ENCODE data around the gene CAB39. TPM values are rescaled to one million over a fixed set of nuclear protein-coding genes. Genes with fewer than 3 reads are reported as not detected.
"Not testable (repeated sequence)": the region's sequence is repeated elsewhere in the genome, so short reads cannot be mapped to it uniquely, and the experiment has no call there.

The CAB39 gene
- total RNA-seq, 2 donors from 2014 or later: 93.3 to 137 TPM

DNA sequence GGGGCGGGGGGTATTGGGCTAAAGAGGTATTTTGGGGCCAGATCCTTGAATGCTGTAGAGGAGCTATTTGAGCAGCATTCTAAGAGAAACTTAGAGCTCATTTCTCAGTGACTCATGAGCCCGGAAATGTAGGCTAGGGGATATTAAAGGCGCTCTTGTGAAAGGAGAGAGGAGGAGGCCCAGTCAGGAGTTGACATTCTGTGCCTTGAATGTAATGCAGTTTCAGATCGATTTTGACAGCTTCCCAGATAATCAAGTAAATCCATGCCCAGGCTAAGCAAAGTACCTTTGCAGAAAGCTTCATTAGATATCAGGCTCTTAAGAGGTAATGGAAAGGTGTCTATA, 1.5 kb downstream of the CAB39 start:
- Mint-ChIP-seq H3K4me1 (peaks cover 30% of the 10 kb centered on the region), H3K4me3 (peak overlapping the region; percentile 99), H3K36me3 (ENCODE audit: low read depth) (peaks cover 51% of the 10 kb centered on the region), H3K9me3 (no peaks in the 10 kb centered on the region), H3K27me3 (no peaks in the 10 kb centered on the region), H3K27ac (peak overlapping the region; percentile 98)
- ATAC-seq (replicated peaks): peak; percentile 75

DNA sequence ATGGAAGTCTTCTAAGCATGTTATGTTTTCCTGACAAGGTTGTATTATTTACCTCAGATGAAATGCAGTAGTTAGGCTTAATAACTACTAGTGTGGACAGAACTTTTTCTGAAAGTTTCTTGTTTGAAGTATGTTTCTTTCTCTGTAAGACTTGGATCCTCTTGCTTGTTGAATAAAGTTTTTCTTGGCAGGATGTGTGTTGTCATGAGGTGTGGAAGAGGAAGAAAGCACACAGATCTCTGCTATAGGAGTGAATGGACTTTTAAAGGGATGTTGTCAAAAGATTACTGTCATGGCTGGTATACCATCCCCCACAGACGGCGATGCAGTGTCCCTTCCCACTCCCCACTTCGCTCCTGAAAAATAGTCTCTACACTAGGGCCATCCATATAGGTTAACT, 2.6 kb downstream of the CAB39 start:
- H3K36me3 Mint-ChIP-seq (ENCODE audit: low read depth): peaks cover 56% of the 10 kb centered on the region
- H3K27me3 Mint-ChIP-seq: no peaks in the 10 kb centered on the region
- peak overlapping the region; percentile 99 for H3K4me3 Mint-ChIP-seq
- peak overlapping the region; percentile 87 for H3K27ac Mint-ChIP-seq
- H3K4me1 Mint-ChIP-seq: peaks cover 34% of the 10 kb centered on the region
- no peaks in the 10 kb centered on the region for H3K9me3 Mint-ChIP-seq
- ATAC-seq (replicated peaks): no peak

DNA sequence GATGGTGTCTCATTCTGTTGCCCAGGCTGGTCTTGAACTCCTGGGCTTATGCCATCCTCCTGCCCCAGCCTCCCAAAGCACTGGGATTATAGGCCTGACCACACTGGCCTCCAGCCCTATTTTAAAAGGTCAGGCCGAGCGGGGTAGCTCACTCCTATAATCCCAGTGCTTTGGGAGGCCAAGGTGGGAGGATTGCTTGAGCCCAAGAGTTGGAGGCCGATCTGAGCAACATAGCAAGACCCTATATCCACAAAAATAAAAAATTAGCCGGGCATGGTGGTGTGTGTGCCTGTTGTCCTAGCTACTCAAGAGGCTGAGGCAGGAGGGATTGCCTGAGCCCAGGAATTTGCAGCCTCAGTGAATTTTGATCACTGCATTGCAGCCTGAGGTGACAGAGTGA, 3.9 kb downstream of the CAB39 start:
- H3K27me3 Mint-ChIP-seq: no peaks in the 10 kb centered on the region
- H3K9me3 Mint-ChIP-seq: no peaks in the 10 kb centered on the region
- H3K4me3 Mint-ChIP-seq: peak overlapping the region; percentile 99
- peaks cover 69% of the 10 kb centered on the region for H3K36me3 Mint-ChIP-seq (ENCODE audit: low read depth)
- H3K4me1 Mint-ChIP-seq: peaks cover 38% of the 10 kb centered on the region
- H3K27ac Mint-ChIP-seq: no peak overlapping the region
- ATAC-seq (replicated peaks): no peak

DNA sequence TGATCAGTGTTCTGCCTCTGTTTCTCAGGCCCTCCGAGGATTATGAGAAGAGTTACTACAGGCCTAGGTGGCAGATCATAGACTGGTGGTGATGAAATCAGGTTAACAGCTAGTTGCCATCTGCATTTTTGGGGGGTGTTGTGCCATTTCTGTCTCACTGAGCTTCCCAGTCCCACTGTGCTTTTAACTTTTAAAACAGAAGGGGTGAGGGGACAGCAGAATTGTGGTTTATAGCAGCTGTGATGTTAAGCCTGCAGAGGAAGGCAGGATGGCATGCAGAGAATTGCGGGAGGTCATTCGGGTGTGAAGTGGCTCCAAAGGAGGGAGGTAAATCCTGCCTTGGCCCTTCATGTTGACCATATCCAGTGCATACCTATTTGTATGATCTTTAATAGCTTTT, 5.0 kb downstream of the CAB39 start:
- peak overlapping the region; percentile 60 for H3K27ac Mint-ChIP-seq
- no peaks in the 10 kb centered on the region for H3K9me3 Mint-ChIP-seq
- no peak for ATAC-seq (replicated peaks)
- peaks cover 71% of the 10 kb centered on the region for H3K36me3 Mint-ChIP-seq (ENCODE audit: low read depth)
- no peaks in the 10 kb centered on the region for H3K27me3 Mint-ChIP-seq
- H3K4me1 Mint-ChIP-seq: peaks cover 46% of the 10 kb centered on the region
- H3K4me3 Mint-ChIP-seq: peak overlapping the region; percentile 99

DNA sequence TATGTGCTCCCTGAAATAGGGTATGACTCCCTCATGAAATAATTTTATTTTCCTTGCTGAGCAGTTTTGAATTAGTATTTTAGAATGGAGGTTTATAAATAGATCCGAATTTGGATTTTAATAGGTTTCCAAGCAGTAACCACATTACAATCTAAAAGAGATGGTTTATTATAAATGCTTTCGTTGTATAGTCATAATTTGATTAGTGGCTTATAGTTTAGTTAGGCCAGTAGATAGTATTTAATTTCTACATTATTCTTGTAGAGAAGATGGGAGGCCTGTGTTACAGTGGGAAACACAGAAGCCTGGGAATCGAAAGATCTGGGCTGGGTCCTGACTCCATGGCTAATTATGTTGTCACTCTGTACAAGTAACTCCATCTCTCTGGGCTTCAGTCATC, 6.7 kb downstream of the CAB39 start:
- H3K36me3 Mint-ChIP-seq (ENCODE audit: low read depth): peaks cover 74% of the 10 kb centered on the region
- no peaks in the 10 kb centered on the region for H3K9me3 Mint-ChIP-seq
- no peaks in the 10 kb centered on the region for H3K27me3 Mint-ChIP-seq
- H3K27ac Mint-ChIP-seq: no peak overlapping the region
- peak overlapping the region; percentile 64 for H3K4me3 Mint-ChIP-seq
- ATAC-seq (replicated peaks): no peak
- peaks cover 52% of the 10 kb centered on the region for H3K4me1 Mint-ChIP-seq

DNA sequence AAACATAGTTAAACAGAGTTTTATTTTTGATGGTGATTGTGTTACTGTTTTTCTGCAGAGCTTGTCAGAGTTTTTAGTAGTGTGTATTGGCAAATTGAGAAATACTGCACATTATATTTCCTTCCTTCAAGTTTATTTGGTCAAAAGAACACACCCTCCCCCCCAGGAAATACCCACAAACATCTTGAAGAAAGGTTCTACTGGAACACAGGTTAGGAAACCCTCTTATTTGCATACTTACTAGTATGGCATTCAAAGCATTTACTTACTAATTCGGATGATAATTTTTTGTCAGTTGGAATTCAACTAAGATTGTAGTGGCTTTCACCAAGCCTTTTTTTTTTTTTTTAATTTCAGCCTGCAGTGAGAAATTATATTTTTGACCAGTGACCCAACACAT, 9.1 kb downstream of the CAB39 start:
- H3K27me3 Mint-ChIP-seq: no peaks in the 10 kb centered on the region
- peaks cover 47% of the 10 kb centered on the region for H3K4me1 Mint-ChIP-seq
- peak overlapping the region; percentile 75 for H3K27ac Mint-ChIP-seq
- H3K36me3 Mint-ChIP-seq (ENCODE audit: low read depth): peaks cover 76% of the 10 kb centered on the region
- H3K4me3 Mint-ChIP-seq: peak overlapping the region; percentile 64
- no peaks in the 10 kb centered on the region for H3K9me3 Mint-ChIP-seq
- ATAC-seq (replicated peaks): peak; percentile 46

DNA sequence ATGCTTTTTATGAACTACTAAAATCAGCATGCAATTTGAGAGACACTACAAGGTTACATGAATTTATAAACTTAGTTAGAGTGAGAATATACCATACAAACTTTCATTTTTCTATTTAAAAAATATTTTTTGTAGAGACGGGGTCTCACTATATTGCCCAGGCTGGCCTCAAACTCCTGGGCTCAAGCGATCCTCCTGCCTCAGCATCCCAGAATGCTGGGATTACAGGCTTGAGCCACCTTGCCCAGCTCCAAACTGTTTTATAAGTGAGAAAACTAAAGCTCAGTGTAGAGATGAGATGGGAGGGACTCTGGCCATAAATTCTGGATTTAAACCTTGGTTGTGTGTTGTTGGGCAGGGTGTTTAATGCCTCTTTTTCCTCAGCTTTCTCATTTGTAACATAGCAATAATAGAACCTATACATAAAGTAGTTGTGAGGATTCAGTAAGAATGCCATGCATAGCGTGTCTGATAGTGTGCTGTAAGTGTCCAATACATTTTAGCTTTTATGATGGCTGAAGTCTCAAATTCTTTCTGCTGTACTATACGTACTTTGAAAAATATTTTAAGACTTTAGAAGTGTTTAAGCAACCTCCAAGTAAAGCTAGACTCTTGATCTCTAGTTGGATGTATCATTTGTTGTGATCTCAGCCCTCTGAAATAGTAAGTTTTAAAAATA, 9.7 kb downstream of the CAB39 start:
- H3K36me3 Mint-ChIP-seq (ENCODE audit: low read depth): peaks cover 74% of the 10 kb centered on the region

DNA sequence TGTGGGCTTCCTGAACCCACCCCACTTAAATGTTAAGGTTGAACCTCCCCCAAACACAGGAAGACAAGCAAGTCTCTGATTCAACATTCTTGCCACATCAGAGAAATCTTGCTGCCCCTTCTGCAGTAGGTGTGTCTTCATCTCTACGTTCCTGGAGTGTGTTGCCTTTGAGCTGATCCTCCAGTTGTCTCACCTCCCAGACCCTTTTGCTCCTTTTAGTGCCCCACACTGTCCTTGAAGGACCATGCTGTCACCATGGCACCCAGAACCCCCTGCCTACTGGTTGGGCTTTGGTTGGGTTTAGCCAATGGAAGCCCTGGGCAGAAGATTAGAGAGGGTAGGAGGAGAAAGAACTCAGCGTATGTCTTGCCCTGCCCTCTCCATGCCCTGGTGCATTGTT, 10.7 kb downstream of the CAB39 start:
- peaks cover 35% of the 10 kb centered on the region for H3K4me1 Mint-ChIP-seq
- peak; percentile 70 for ATAC-seq (replicated peaks)
- H3K27ac Mint-ChIP-seq: peak overlapping the region; percentile 91
- no peaks in the 10 kb centered on the region for H3K9me3 Mint-ChIP-seq
- peak overlapping the region; percentile 64 for H3K4me3 Mint-ChIP-seq
- H3K36me3 Mint-ChIP-seq (ENCODE audit: low read depth): peaks cover 65% of the 10 kb centered on the region
- H3K27me3 Mint-ChIP-seq: no peaks in the 10 kb centered on the region

More for the DNA sequence above, 9.7 kb downstream of the CAB39 start:
- Mint-ChIP-seq H3K9me3 (no peaks in the 10 kb centered on the region), H3K4me1 (peaks cover 45% of the 10 kb centered on the region), H3K27ac (peak overlapping the region; percentile 75), H3K4me3 (peak overlapping the region; percentile 64), H3K27me3 (no peaks in the 10 kb centered on the region)
- no peak for ATAC-seq (replicated peaks)

DNA sequence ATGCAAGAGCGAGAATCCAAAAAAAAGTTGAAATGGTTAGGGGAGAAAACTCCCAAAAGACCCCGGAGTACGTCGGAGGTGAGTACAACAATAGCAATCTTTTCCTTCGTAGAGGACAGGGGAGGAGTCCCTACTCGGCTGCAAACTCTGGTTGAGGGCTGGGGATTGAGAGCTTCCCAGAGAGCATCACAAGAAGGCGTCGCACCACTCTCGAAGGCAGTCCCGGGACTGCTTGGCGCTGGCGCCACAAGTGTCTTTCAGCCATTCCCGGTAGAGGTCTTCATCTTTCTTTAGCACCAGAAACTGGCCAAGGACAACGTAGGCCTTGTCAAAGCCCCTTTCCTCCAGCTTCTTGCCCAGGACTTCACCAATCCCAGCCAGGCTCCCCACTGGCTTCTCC, 12.3 kb downstream of the CAB39 start:
- Mint-ChIP-seq H3K4me1 (peaks cover 33% of the 10 kb centered on the region), H3K36me3 (ENCODE audit: low read depth) (peaks cover 73% of the 10 kb centered on the region)
- not testable (repeated sequence) for H3K9me3 Mint-ChIP-seq; ATAC-seq (replicated peaks); H3K27me3 Mint-ChIP-seq; H3K27ac Mint-ChIP-seq; H3K4me3 Mint-ChIP-seq

DNA sequence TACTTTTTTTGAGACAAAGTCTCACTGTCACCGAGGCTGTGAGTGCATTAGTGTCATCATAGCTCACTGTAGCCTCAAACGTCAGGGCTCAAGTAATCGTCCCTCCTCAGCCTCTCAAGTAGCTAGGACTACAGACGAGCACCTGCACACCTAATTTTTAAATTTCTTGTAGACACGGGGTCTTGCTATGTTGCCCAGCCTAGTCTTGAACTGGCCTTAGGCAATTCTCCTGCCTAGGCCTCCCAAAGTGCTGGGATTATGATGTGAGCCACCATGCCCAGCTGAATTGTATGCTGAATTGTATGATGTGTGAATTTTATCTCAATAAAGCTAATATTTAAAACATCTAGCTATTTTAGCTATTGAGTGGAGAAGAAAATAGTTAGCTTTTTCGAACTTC, 18.9 kb downstream of the CAB39 start:
- Mint-ChIP-seq H3K27me3 (no peaks in the 10 kb centered on the region), H3K27ac (no peak overlapping the region), H3K36me3 (ENCODE audit: low read depth) (peaks cover 27% of the 10 kb centered on the region), H3K9me3 (no peaks in the 10 kb centered on the region), H3K4me1 (peaks cover 46% of the 10 kb centered on the region), H3K4me3 (no peak overlapping the region)
- no peak for ATAC-seq (replicated peaks)

DNA sequence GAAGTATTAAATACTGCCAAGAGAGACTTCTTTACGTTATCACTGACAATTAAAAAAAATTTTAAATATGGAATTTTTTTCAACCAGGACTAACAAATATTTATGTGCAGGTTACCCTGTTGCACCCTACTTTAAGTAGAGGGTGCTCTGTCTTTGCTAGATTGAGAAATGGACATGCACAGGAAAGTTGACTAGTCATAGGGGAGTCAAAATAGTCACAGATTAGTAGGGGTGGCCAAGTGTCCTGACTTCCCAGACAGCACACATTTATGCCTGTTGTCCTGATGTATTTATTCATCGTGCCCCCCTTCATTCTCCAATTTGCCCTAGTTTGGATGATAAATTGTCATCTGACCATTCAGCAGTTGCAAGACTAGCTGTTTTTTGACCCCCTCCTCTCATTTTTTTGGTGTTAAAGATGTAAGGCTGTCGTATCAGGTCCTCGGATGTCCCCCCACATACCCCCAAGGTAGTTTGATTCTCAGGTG, 20.3 kb downstream of the CAB39 start:
- H3K9me3 Mint-ChIP-seq: no peaks in the 10 kb centered on the region
- peak overlapping the region; percentile 14 for H3K4me3 Mint-ChIP-seq
- no peaks in the 10 kb centered on the region for H3K27me3 Mint-ChIP-seq
- ATAC-seq (replicated peaks): no peak
- peaks cover 31% of the 10 kb centered on the region for H3K36me3 Mint-ChIP-seq (ENCODE audit: low read depth)
- H3K4me1 Mint-ChIP-seq: peaks cover 52% of the 10 kb centered on the region
- H3K27ac Mint-ChIP-seq: peak overlapping the region; percentile 6

DNA sequence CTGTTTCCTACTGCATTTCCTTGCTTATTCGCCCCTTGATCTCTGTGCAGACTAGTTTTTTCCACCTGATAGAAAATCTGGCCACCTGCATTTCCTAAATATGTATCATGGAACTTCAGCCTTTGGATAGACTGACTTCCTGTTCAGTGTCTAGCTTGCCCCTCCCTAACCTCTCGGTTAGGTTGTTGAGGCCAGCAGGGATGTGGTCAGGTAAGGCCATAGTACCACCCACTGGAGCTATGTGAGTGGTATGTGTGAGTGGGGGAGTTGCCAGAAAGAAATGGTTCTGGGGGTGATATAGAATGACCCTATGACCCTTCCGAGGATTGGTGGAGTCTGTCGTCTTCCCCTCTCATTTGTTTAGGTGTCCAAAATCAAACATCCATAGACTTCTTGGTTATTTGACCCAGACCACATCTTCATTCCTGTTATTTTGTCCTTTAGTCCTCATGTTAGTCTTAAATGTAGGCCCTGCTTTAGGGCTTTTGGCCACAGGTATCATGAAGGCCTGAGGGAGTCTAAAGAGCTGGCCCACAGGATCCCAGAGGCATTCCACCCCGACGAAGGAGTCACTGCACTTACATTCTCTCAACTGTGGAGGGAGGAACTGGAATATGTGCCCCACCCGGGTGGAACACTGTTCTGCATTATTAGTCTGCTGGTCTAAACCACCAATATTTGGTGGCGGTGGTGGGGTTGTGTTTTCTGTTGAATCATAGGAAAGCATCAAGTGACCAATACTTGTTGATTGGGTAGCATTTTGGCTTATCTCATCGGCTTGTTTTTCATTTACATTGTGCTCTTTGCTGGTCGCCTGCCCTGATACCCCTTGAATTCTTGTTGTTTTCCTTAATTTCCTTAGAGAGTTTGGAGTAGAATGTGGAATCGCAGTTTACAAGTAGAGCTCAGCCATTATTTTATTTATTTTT, 21.9 kb downstream of the CAB39 start:
- Mint-ChIP-seq H3K36me3 (ENCODE audit: low read depth) (peaks cover 34% of the 10 kb centered on the region), H3K27me3 (no peaks in the 10 kb centered on the region), H3K4me3 (no peak overlapping the region), H3K9me3 (no peaks in the 10 kb centered on the region), H3K27ac (peak overlapping the region; percentile 6), H3K4me1 (peaks cover 60% of the 10 kb centered on the region)
- ATAC-seq (replicated peaks): no peak

DNA sequence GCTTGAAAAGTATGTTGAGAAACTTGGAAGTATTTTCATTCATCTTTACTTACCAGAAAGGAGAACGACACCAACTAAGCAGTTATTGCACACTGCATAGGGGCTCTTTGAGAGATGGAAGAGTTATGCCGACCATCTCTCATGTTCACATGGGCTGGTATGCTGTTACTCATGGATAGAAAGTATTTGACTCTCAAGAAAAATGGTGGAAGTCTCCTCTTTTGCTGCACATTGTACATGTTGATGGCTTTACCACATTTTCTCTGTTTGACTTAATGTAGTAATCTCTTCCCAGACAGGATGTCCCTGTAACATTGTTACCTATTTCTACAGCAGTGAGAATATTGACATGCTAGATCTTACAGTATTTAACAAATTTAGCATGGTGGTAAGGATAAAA, 23.2 kb downstream of the CAB39 start:
- peak overlapping the region; percentile 17 for H3K27ac Mint-ChIP-seq
- peak overlapping the region; percentile 53 for H3K4me3 Mint-ChIP-seq
- no peaks in the 10 kb centered on the region for H3K9me3 Mint-ChIP-seq
- H3K4me1 Mint-ChIP-seq: peaks cover 64% of the 10 kb centered on the region
- H3K27me3 Mint-ChIP-seq: no peaks in the 10 kb centered on the region
- ATAC-seq (replicated peaks): peak; percentile 89
- peaks cover 48% of the 10 kb centered on the region for H3K36me3 Mint-ChIP-seq (ENCODE audit: low read depth)

DNA sequence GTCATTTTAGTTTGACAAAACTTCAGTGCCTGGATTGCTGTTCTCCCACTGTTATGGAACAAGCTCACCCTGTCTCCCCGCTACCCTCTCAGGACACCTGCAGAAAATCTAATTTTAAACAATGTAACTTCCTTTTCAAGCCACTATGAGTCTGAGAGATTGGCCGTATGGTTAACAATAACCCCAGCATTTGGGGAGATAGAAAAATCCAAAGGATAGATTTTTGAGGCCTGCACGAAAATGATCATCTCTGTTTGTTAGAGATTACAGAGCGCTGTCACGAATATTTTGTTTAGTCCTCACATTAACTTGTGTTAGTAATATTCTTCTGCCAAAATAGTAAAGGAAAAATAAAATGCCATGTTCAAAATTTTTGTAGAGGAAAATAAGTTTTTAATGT, 24.7 kb downstream of the CAB39 start:
- H3K27me3 Mint-ChIP-seq: no peaks in the 10 kb centered on the region
- H3K36me3 Mint-ChIP-seq (ENCODE audit: low read depth): peaks cover 56% of the 10 kb centered on the region
- peak overlapping the region; percentile 53 for H3K4me3 Mint-ChIP-seq
- peak overlapping the region; percentile 60 for H3K27ac Mint-ChIP-seq
- peaks cover 59% of the 10 kb centered on the region for H3K4me1 Mint-ChIP-seq
- no peak for ATAC-seq (replicated peaks)
- no peaks in the 10 kb centered on the region for H3K9me3 Mint-ChIP-seq

DNA sequence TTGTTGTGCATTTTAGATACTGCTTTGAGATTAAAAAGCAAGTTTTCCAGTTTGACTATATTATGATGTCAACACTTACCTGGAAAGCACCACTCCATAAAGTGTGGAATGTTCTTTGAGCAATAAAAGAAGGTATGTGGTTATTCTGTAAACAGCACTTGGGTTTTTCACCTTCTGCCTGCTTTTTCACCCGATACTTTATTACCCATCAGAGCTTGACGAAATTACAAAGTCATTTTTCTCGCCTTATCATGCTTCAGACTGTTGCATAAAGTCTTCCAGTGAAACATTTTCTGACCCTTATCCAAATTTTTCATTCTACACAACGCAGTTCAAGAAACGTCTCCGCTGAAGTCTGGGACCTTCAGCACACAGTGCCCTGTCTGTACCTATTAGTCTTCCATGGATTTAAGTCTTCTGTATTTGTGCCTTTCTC, 25.2 kb downstream of the CAB39 start:
- Mint-ChIP-seq H3K27me3 (no peaks in the 10 kb centered on the region), H3K36me3 (ENCODE audit: low read depth) (peaks cover 61% of the 10 kb centered on the region), H3K27ac (peak overlapping the region; percentile 60), H3K4me1 (peaks cover 56% of the 10 kb centered on the region), H3K4me3 (peak overlapping the region; percentile 53), H3K9me3 (no peaks in the 10 kb centered on the region)
- no peak for ATAC-seq (replicated peaks)
